HL-60/S4 treated with phorbol 12-myristate 13-acetate at 8.2 ng/mL for 4 days and 3 days (cell line): Measurements from ENCODE around the gene GPR132.

ENCODE experiments used
- in situ Hi-C: fragments of 300-500 bp; cut with MboI; formaldehyde crosslinking; loops from 2 replicates; pipeline ENCODE4 v1.15.0; 2022; ENCODE audit warnings: low sequenced_read_pairs

Gene GPR132

GRCh38 chr14:105005929-105006830 is 59.0 kb downstream of the GPR132 start:
- in situ Hi-C loops: no loop called here

GRCh38 chr14:105005329-105005928 is 59.8 kb downstream of the GPR132 start:
- in situ Hi-C loops: no loop called here
